HepG2 (cell line): ENCODE measurements around the gene MIB2. TPM values are rescaled to one million over a fixed set of nuclear protein-coding genes. Genes with fewer than 3 reads are reported as not detected.

ENCODE experiments used
- ATAC-seq: fragments of 200-7000 bp; cut with Tn5 transposase; 3 replicates; pipeline ENCODE4 v1.9.1; 2020; ENCODE audit warnings: mild to moderate bottlenecking, moderate library complexity
- BruUV-seq: library from RNA; stranded (reverse); fragments of 400-500 nt; replicated peaks from 2 replicates; lab custom pipeline; 2021; lab: Mats Ljungman, UMichigan
- CTCF ChIA-PET: fragments of 300-600 bp; formaldehyde crosslinking; extraction: SDS; loops from one replicate; lab custom pipeline; 2021; ENCODE audit warnings: low total read pairs, inconsistent platforms, low intra/inter-chr PET ratio; lab: Yijun Ruan, JAX
- POLR2A ChIA-PET: fragments of 350-600 bp; sonication (Branson Sonifier 250); formaldehyde crosslinking; loops from one replicate; lab custom pipeline; 2020; ENCODE audit warnings: antibody characterized with exemption, inconsistent platforms; lab: Yijun Ruan, JAX
- DNase-seq: peaks from one replicate; pipeline ENCODE4 v3.0.0-alpha.2; 2015; ENCODE audit warnings: low spot score
- FAIRE-seq: peaks from 3 replicates; lab custom pipeline; 2011; peaks lifted over from hg19 to GRCh38; lab: Jason Lieb, UNC
- H2AFZ ChIP-seq: one replicate; pipeline ENCODE4 v1.6.1; 2011; ENCODE audit warnings: low read length, inconsistent platforms
- H3K27ac ChIP-seq: fragments of 300-600 bp; 3 replicates; pipeline ENCODE4 v1.8.0; 2011; ENCODE audit warnings: mixed run types, mild to moderate bottlenecking, mixed read lengths, low read length, inconsistent platforms; ENCODE audit not compliant: insufficient read depth; ENCODE audit errors: extremely low read length
- H3K27me3 ChIP-seq, 2 experiments: fragments of 200-600 bp in 1 of 2; 2 replicates in 1 of 2; 3 replicates in 1 of 2; pipeline versions ENCODE4 v1.6.0 to v1.8.0; 2011; ENCODE audit warnings: low read length in 2 of 2, mild to moderate bottlenecking in 2 of 2, moderate library complexity in 2 of 2, inconsistent platforms in 1 of 2; ENCODE audit not compliant: insufficient read depth in 2 of 2, control insufficient read depth in 1 of 2
- H3K36me3 ChIP-seq, 2 experiments: fragments of 200-600 bp in 1 of 2; replicated peaks in 1 of 2; 2 replicates in 1 of 2; 3 replicates in 1 of 2; pipeline versions ENCODE4 v1.5.1 to v1.8.0; 2011; ENCODE audit warnings: low read length in 2 of 2, inconsistent platforms in 1 of 2; ENCODE audit not compliant: insufficient read depth in 2 of 2, control insufficient read depth in 1 of 2
- H3K4me1 ChIP-seq: 2 replicates; pipeline ENCODE4 v1.5.1; 2012; ENCODE audit warnings: low read length, inconsistent platforms; ENCODE audit not compliant: insufficient read depth
- H3K4me2 ChIP-seq: 2 replicates; pipeline ENCODE4 v1.6.0; 2011; ENCODE audit warnings: low read depth, low read length, inconsistent platforms
- H3K4me3 ChIP-seq, 3 experiments: fragments of 200-600 bp in 1 of 3; sonication (generic), shearing (Covaris generic) in 1 of 3; replicated peaks in 1 of 3; 2 replicates each; pipeline ENCODE4 v1.5.1; 2011 to 2016; ENCODE audit warnings: low read length in 3 of 3, inconsistent platforms in 2 of 3, low read depth in 2 of 3, mild to moderate bottlenecking in 2 of 3, control low read depth in 1 of 3, mixed read lengths in 1 of 3; ENCODE audit not compliant: insufficient read depth in 1 of 3
- H3K79me2 ChIP-seq: one replicate; pipeline ENCODE4 v1.6.1; 2011; ENCODE audit warnings: low read length, inconsistent platforms; ENCODE audit not compliant: insufficient read depth
- H3K9ac ChIP-seq: 2 replicates; pipeline ENCODE4 v1.6.0; 2011; ENCODE audit warnings: mild to moderate bottlenecking, low read depth, low read length, inconsistent platforms; ENCODE audit not compliant: insufficient read depth
- H3K9me3 ChIP-seq: 2 replicates; pipeline ENCODE4 v1.5.1; 2012; ENCODE audit warnings: mild to moderate bottlenecking, low read length
- H4K20me1 ChIP-seq: 2 replicates; pipeline ENCODE4 v1.6.0; 2011; ENCODE audit warnings: inconsistent platforms, mild to moderate bottlenecking, low read length, moderate library complexity; ENCODE audit not compliant: insufficient read depth
- GRHL1 ChIP-seq: sonication (generic); formaldehyde crosslinking; conservative IDR thresholded peaks from 2 replicates; pipeline ENCODE4 v1.8.0; 2022; ENCODE audit warnings: missing genetic modification reagents
- HOXA9 ChIP-seq: sonication (generic); formaldehyde crosslinking; IDR thresholded peaks from 2 replicates; pipeline ENCODE4 v1.8.1; 2022; ENCODE audit warnings: missing genetic modification reagents, mild to moderate bottlenecking, moderate library complexity, borderline replicate concordance
- KLF11 ChIP-seq: IDR thresholded peaks from 2 replicates; pipeline ENCODE4 v1.6.1; 2016; ENCODE audit warnings: missing compliant biosample characterization
- MED8 ChIP-seq: sonication (generic); formaldehyde crosslinking; IDR thresholded peaks from 2 replicates; pipeline ENCODE4 v1.8.1; 2023; ENCODE audit warnings: mild to moderate bottlenecking, missing genetic modification reagents; ENCODE audit not compliant: insufficient replicate concordance
- NFE2 ChIP-seq: sonication (generic); formaldehyde crosslinking; IDR thresholded peaks from 2 replicates; pipeline ENCODE4 v1.4.0; 2020; ENCODE audit warnings: missing genetic modification reagents
- NR1H2 ChIP-seq: sonication (generic); formaldehyde crosslinking; IDR thresholded peaks from 2 replicates; pipeline ENCODE4 v1.8.1; 2022; ENCODE audit warnings: low read depth, missing genetic modification reagents, borderline replicate concordance
- PHF5A ChIP-seq: IDR thresholded peaks from one replicate; pipeline ENCODE4 v1.6.1; 2018; ENCODE audit warnings: low read depth, missing genetic modification reagents; ENCODE audit not compliant: unreplicated experiment
- PRPF4 ChIP-seq: fragments of 200-400 bp; formaldehyde crosslinking; IDR thresholded peaks from 2 replicates; pipeline ENCODE4 v1.6.1; 2016; ENCODE audit warnings: low read length, low read depth; ENCODE audit not compliant: poor library complexity, severe bottlenecking
- SIX4 ChIP-seq: sonication (generic); formaldehyde crosslinking; IDR thresholded peaks from 2 replicates; pipeline ENCODE4 v1.4.0; 2020; ENCODE audit warnings: missing genetic modification reagents
- TBL1XR1 ChIP-seq: fragments of 150-350 bp; IDR thresholded peaks from 2 replicates; pipeline ENCODE4 v1.6.1; 2014; ENCODE audit warnings: borderline replicate concordance, low read length; ENCODE audit not compliant: partially characterized antibody
- ZEB1 ChIP-seq: IDR thresholded peaks from 2 replicates; pipeline ENCODE4 v1.6.1; 2012; ENCODE audit warnings: mild to moderate bottlenecking, low read depth, inconsistent platforms; ENCODE audit not compliant: insufficient replicate concordance
- ZNF180 ChIP-seq: sonication (generic); formaldehyde crosslinking; IDR thresholded peaks from 2 replicates; pipeline ENCODE4 v1.4.0; 2020; ENCODE audit warnings: low read depth, missing genetic modification reagents, borderline replicate concordance
- ZNF251 ChIP-seq: sonication (generic); formaldehyde crosslinking; IDR thresholded peaks from 2 replicates; pipeline ENCODE4 v1.9.0; 2021; ENCODE audit warnings: mild to moderate bottlenecking, missing genetic modification reagents
- ZNF264 ChIP-seq: sonication (generic); formaldehyde crosslinking; IDR thresholded peaks from 2 replicates; pipeline ENCODE4 v1.4.0; 2020; ENCODE audit warnings: missing genetic modification reagents
- ZNF335 ChIP-seq: sonication (generic); formaldehyde crosslinking; IDR thresholded peaks from 2 replicates; pipeline ENCODE4 v1.4.0; 2020; ENCODE audit warnings: missing genetic modification reagents
- ZNF446 ChIP-seq: sonication (generic); formaldehyde crosslinking; IDR thresholded peaks from 2 replicates; pipeline ENCODE4 v1.5.0; 2020; ENCODE audit warnings: mild to moderate bottlenecking, missing genetic modification reagents
- ZNF713 ChIP-seq: sonication (generic); formaldehyde crosslinking; IDR thresholded peaks from 2 replicates; pipeline ENCODE4 v1.4.0; 2020; ENCODE audit warnings: mild to moderate bottlenecking, missing genetic modification reagents
- ZNF790 ChIP-seq: sonication (generic); formaldehyde crosslinking; IDR thresholded peaks from 2 replicates; pipeline ENCODE4 v1.8.0; 2022; ENCODE audit warnings: missing genetic modification reagents, mild to moderate bottlenecking, borderline replicate concordance
- ZNF792 ChIP-seq: IDR thresholded peaks from 2 replicates; pipeline ENCODE4 v1.6.1; 2016
- WGBS: methylation state at CpG from one replicate; pipeline ENCODE4 v1.1.6; 2017; ENCODE audit warnings: low lambda C conversion rate; 5-methylcytosine and 5-hydroxymethylcytosine counted together
- in situ Hi-C: cut with HindIII; loops from 2 replicates; pipeline ENCODE4 v1.10.0; 2017; ENCODE audit warnings: low pct_unique_long_range_greater_than_20kb; ENCODE audit not compliant: extremely low pct_ligation_motif_present
- intact Hi-C: fragments of 100-400 bp; cut with micrococcal nuclease; formaldehyde crosslinking; loops from one replicate; pipeline ENCODE4 v1.10.0; 2022; ENCODE audit not compliant: unreplicated experiment
- polyA plus RNA-seq, 8 experiments: library from polyadenylated mRNA; depleted of rRNA in 3 of 8; stranded (reverse) in 7 of 8; unstranded in 1 of 8; fragments of >200 nt; fragmentation: Illumina TruSeq in 4 of 8; extraction: Trizol in 4 of 8; gene quantifications; 2 replicates each; pipeline versions ENCODE4 v1.2.1 to v1.2.3, GENCODE V29; 2011 to 2016; ENCODE audit warnings: low read depth in 4 of 8, missing spikeins in 1 of 8, mixed read lengths in 1 of 8; ENCODE audit not compliant: insufficient read depth in 1 of 8
- total RNA-seq, 5 experiments: library from RNA; depleted of rRNA; stranded (reverse); fragments of >200 nt; fragmentation: Illumina TruSeq; extraction: Trizol; gene quantifications; 2 replicates each; pipeline ENCODE4 v1.2.3, GENCODE V29; 2016; ENCODE audit warnings: low read depth in 1 of 5

Gene MIB2
- total and polyA plus RNA-seq, 2 of the 13 experiments (the other 11 are each of a cell fraction or from before 2014, with no cell fraction given): 19.9 to 30.4 TPM

GRCh38 chr1:1602968-1603506, 12.3 kb upstream of the MIB2 start:
- ChIA-PET POLR2A (interaction anchor here (1.4 kb wide), 1 partner anchor 12 kb away, joined by 13 read pairs; the partner anchor contains the start of gene MIB2), CTCF (no interaction called here)
- Histone ChIP-seq H3K27me3 (peaks cover 1 to 9% of the 10 kb centered on the region in 2 experiments; a peak in 2 of 5 replicates), H3K9ac (no peak overlapping the region), H3K4me2 (no peak overlapping the region; the same call in 1 of the 2 replicates), H3K36me3 (no peaks in the 10 kb centered on the region), H3K27ac (no peak overlapping the region), H3K9me3 (no peaks in the 10 kb centered on the region), H2AFZ (no peak overlapping the region), H4K20me1 (no peaks in the 10 kb centered on the region), H3K4me1 (peaks cover 41% of the 10 kb centered on the region), H3K79me2 (no peaks in the 10 kb centered on the region), H3K4me3 (no peak overlapping the region)
- FAIRE-seq: no peak
- no TSS peak for BruUV-seq
- DNase-seq: no peak
- intact Hi-C loops (no loop called here), in situ Hi-C loops (no loop called here)
- WGBS: 21% methylated on average over 4 of the region's 13 CpGs
- TF ChIP-seq SIX4 (CRISPR knock-in tag) (no peak), PRPF4 (no peak), MED8 (CRISPR knock-in tag) (no peak), ZEB1 (no peak), ZNF264 (CRISPR knock-in tag) (no peak), NR1H2 (CRISPR knock-in tag) (no peak), ZNF251 (CRISPR knock-in tag) (no peak), TBL1XR1 (no peak), HOXA9 (CRISPR knock-in tag) (no peak), PHF5A (no peak), GRHL1 (CRISPR knock-in tag) (no peak), ZNF713 (CRISPR knock-in tag) (no peak), ZNF446 (CRISPR knock-in tag) (no peak), ZNF180 (CRISPR knock-in tag) (no peak), NFE2 (no peak), ZNF335 (CRISPR knock-in tag) (no peak), ZNF792 (CRISPR knock-in tag) (no peak), KLF11 (CRISPR knock-in tag) (no peak), ZNF790 (CRISPR knock-in tag) (no peak)
- ATAC-seq: peak; percentile 16; the same call in 2 of the 3 replicates
